Right lobe of liver (tissue), 4 donors: ENCODE results near the gene ZNF764.

Experiments
- CTCF ChIP-seq, 4 donors: fragments of 200-600 bp in 3 of 4; fragments of 450-650 bp in 1 of 4; IDR thresholded peaks; one replicate each; pipeline versions ENCODE4 v1.5.1 to v1.8.0; 2016 to 2022; ENCODE audit warnings: antibody characterized with exemption in 4 of 4, mild to moderate bottlenecking in 2 of 4
- POLR2A ChIP-seq: fragments of 450-650 bp; IDR thresholded peaks from one replicate; pipeline ENCODE4 v1.6.1; 2017; ENCODE audit warnings: antibody characterized with exemption, mild to moderate bottlenecking
- donor health status: DM: no; HTN: no; CAD: no.
- donor health status: DM: no; HTN: no; CAD: no.
- donor health status: DM: no; HTN: yes; CAD: no.

- TF ChIP-seq CTCF (IDR thresholded peaks at IDR 0.05) = no peak
- peak; percentile 50 for TF ChIP-seq POLR2A
Observed at GRCh38 chr16:30557957-30558788, at the start of gene ZNF764.
